ENCODE results near the gene VCAM1.
"Not testable (repeated sequence)": the region's sequence is repeated elsewhere in the genome, so short reads cannot be mapped to it uniquely, and the experiment has no call there.

Gene VCAM1

GRCh38 chr1:100706856-100707255, 12.7 kb upstream of the VCAM1 start:
- Histone ChIP-seq H3K27ac (ENCODE audit: low read depth, low read length) (no peak overlapping the region), H3K9me3 (ENCODE audit: control insufficient read depth in 1 of 2, low read length in 2 of 2) (no peaks in the 10 kb centered on the region), H3K9ac (ENCODE audit: low read depth in 1 of 2, low read length in 2 of 2) (no peak overlapping the region), H3K4me1 (ENCODE audit: control insufficient read depth in 1 of 2, insufficient read depth in 2 of 2, low read length in 2 of 2) (peaks cover 0 to 5% of the 10 kb centered on the region in 2 donors), H3K4me3 (ENCODE audit: low read depth in 1 of 2, low read length in 2 of 2) (no peak overlapping the region), H3K36me3 (ENCODE audit: control insufficient read depth in 1 of 2, insufficient read depth in 2 of 2, low read length in 2 of 2) (no peaks in the 10 kb centered on the region), H3K27me3 (ENCODE audit: control insufficient read depth in 1 of 2, insufficient read depth in 2 of 2, low read length in 2 of 2) (no peaks in the 10 kb centered on the region)

- Histone ChIP-seq H3K36me3 (ENCODE audit: control insufficient read depth in 1 of 2, insufficient read depth in 2 of 2, low read length in 2 of 2) (no peaks in the 10 kb centered on the region), H3K27me3 (ENCODE audit: control insufficient read depth in 1 of 2, insufficient read depth in 2 of 2, low read length in 2 of 2) (no peaks in the 10 kb centered on the region), H3K4me3 (ENCODE audit: low read depth in 1 of 2, low read length in 2 of 2) (no peak overlapping the region), H3K4me1 (ENCODE audit: control insufficient read depth in 1 of 2, insufficient read depth in 2 of 2, low read length in 2 of 2) (peaks cover 0 to 5% of the 10 kb centered on the region in 2 donors), H3K9ac (ENCODE audit: low read depth in 1 of 2, low read length in 2 of 2) (no peak overlapping the region), H3K9me3 (ENCODE audit: control insufficient read depth in 1 of 2, low read length in 2 of 2) (no peaks in the 10 kb centered on the region), H3K27ac (ENCODE audit: low read depth, low read length) (no peak overlapping the region)
Observed at GRCh38 chr1:100708476-100709062, 11.0 kb upstream of the VCAM1 start.

GRCh38 chr1:100710906-100711682, 8.4 kb upstream of the VCAM1 start:
- no peaks in the 10 kb centered on the region for H3K9me3 ChIP-seq (ENCODE audit: control insufficient read depth in 1 of 2, low read length in 2 of 2)
- H3K36me3 ChIP-seq (ENCODE audit: control insufficient read depth in 1 of 2, insufficient read depth in 2 of 2, low read length in 2 of 2) = no peaks in the 10 kb centered on the region
- no peak overlapping the region for H3K4me3 ChIP-seq (ENCODE audit: low read depth in 1 of 2, low read length in 2 of 2)
- no peaks in the 10 kb centered on the region for H3K27me3 ChIP-seq (ENCODE audit: control insufficient read depth in 1 of 2, insufficient read depth in 2 of 2, low read length in 2 of 2)
- peaks cover 0 to 8% of the 10 kb centered on the region in 2 donors for H3K4me1 ChIP-seq (ENCODE audit: control insufficient read depth in 1 of 2, insufficient read depth in 2 of 2, low read length in 2 of 2)
- no peak overlapping the region for H3K27ac ChIP-seq (ENCODE audit: low read depth, low read length)
- no peak overlapping the region for H3K9ac ChIP-seq (ENCODE audit: low read depth in 1 of 2, low read length in 2 of 2)

GRCh38 chr1:100713027-100713426, 6.5 kb upstream of the VCAM1 start:
- H3K9ac ChIP-seq (ENCODE audit: low read depth in 1 of 2, low read length in 2 of 2); H3K4me3 ChIP-seq (ENCODE audit: low read depth in 1 of 2, low read length in 2 of 2); H3K27ac ChIP-seq (ENCODE audit: low read depth, low read length); H3K4me1 ChIP-seq (ENCODE audit: control insufficient read depth in 1 of 2, insufficient read depth in 2 of 2, low read length in 2 of 2); H3K9me3 ChIP-seq (ENCODE audit: control insufficient read depth in 1 of 2, low read length in 2 of 2); H3K36me3 ChIP-seq (ENCODE audit: control insufficient read depth in 1 of 2, insufficient read depth in 2 of 2, low read length in 2 of 2); H3K27me3 ChIP-seq (ENCODE audit: control insufficient read depth in 1 of 2, insufficient read depth in 2 of 2, low read length in 2 of 2): not testable (repeated sequence)

- Histone ChIP-seq H3K27me3 (ENCODE audit: control insufficient read depth in 1 of 2, insufficient read depth in 2 of 2, low read length in 2 of 2) (no peaks in the 10 kb centered on the region), H3K9ac (ENCODE audit: low read depth in 1 of 2, low read length in 2 of 2) (no peak overlapping the region), H3K4me3 (ENCODE audit: low read depth in 1 of 2, low read length in 2 of 2) (no peak overlapping the region), H3K27ac (ENCODE audit: low read depth, low read length) (no peak overlapping the region), H3K9me3 (ENCODE audit: control insufficient read depth in 1 of 2, low read length in 2 of 2) (no peaks in the 10 kb centered on the region), H3K4me1 (ENCODE audit: control insufficient read depth in 1 of 2, insufficient read depth in 2 of 2, low read length in 2 of 2) (peaks cover 0 to 8% of the 10 kb centered on the region in 2 donors), H3K36me3 (ENCODE audit: control insufficient read depth in 1 of 2, insufficient read depth in 2 of 2, low read length in 2 of 2) (no peaks in the 10 kb centered on the region)
Observed at GRCh38 chr1:100713626-100714025, 5.9 kb upstream of the VCAM1 start.

DNA sequence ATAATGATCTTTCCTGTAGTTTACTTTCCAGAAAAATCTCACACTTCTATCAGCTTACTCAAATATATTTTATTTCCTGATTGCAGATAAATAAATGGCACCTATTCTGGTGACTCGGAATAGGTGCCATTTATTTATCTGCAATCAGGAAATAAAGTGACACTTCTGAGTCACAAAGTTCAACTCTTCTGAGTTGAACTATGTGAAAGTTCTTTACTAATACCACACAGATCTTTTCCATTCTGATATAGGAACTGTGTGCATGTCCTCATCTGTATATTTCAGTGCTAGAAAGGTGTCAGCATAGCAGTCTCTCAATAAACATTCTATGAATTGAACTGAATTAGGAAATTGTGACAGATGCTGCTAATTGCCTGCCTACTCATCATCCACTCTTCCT, 4.9 kb upstream of the VCAM1 start:
- H3K9me3 ChIP-seq (ENCODE audit: control insufficient read depth in 1 of 2, low read length in 2 of 2) = no peaks in the 10 kb centered on the region
- no peak overlapping the region for H3K27ac ChIP-seq (ENCODE audit: low read depth, low read length)
- H3K27me3 ChIP-seq (ENCODE audit: control insufficient read depth in 1 of 2, insufficient read depth in 2 of 2, low read length in 2 of 2) = no peaks in the 10 kb centered on the region
- H3K9ac ChIP-seq (ENCODE audit: low read depth in 1 of 2, low read length in 2 of 2) = no peak overlapping the region
- no peak overlapping the region for H3K4me3 ChIP-seq (ENCODE audit: low read depth in 1 of 2, low read length in 2 of 2)
- peaks cover 0 to 4% of the 10 kb centered on the region in 2 donors for H3K4me1 ChIP-seq (ENCODE audit: control insufficient read depth in 1 of 2, insufficient read depth in 2 of 2, low read length in 2 of 2)
- no peaks in the 10 kb centered on the region for H3K36me3 ChIP-seq (ENCODE audit: control insufficient read depth in 1 of 2, insufficient read depth in 2 of 2, low read length in 2 of 2)

DNA sequence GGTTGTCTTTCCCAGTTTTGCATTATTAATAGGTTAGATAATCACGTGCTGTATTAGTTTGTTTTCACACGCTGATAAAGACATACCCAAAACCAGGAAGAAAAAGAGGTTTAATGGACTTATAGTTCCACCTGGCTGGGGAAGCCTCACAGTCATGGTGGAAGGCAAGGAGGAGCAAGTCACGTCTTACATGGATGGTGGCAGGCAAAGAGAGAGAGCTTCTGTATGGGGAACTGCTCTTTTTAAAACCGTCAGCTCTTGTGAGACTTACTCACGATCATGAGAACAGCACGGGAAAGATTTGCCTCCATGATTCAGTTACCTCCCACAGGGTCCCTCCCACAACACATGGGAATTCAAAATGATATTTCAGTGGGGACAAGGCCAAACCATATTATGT, 2.3 kb upstream of the VCAM1 start:
- no peak overlapping the region for H3K9ac ChIP-seq (ENCODE audit: low read depth in 1 of 2, low read length in 2 of 2)

DNA sequence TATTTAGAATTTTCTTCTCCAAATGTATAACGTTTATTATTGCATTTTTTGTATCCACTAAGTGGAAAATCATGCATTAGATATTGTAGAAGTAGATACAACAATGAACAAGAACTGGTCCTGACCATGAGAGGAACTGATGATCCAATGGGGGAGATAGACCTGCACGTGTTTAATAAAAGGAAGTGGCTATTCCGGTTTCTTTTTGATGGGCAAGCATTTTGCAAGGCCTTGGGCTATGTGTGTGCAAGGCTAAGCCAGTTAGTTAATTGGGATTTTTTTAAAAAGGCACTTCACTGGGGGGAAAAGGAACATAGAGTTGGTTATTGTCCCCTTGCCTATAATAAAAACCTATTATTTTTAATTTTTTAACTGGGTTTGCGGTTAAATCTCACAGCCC, 961 bp upstream of the VCAM1 start:
- Histone ChIP-seq H3K9ac (ENCODE audit: low read depth in 1 of 2, low read length in 2 of 2) (no peak overlapping the region), H3K36me3 (ENCODE audit: control insufficient read depth in 1 of 2, insufficient read depth in 2 of 2, low read length in 2 of 2) (no peaks in the 10 kb centered on the region), H3K4me3 (ENCODE audit: low read depth in 1 of 2, low read length in 2 of 2) (no peak overlapping the region), H3K9me3 (ENCODE audit: control insufficient read depth in 1 of 2, low read length in 2 of 2) (no peaks in the 10 kb centered on the region), H3K27me3 (ENCODE audit: control insufficient read depth in 1 of 2, insufficient read depth in 2 of 2, low read length in 2 of 2) (no peaks in the 10 kb centered on the region), H3K4me1 (ENCODE audit: control insufficient read depth in 1 of 2, insufficient read depth in 2 of 2, low read length in 2 of 2) (peaks cover 0 to 3% of the 10 kb centered on the region in 2 donors), H3K27ac (ENCODE audit: low read depth, low read length) (no peak overlapping the region)

More for the DNA sequence above, 2.3 kb upstream of the VCAM1 start:
- Histone ChIP-seq H3K27ac (ENCODE audit: low read depth, low read length) (no peak overlapping the region), H3K4me3 (ENCODE audit: low read depth in 1 of 2, low read length in 2 of 2) (no peak overlapping the region), H3K36me3 (ENCODE audit: control insufficient read depth in 1 of 2, insufficient read depth in 2 of 2, low read length in 2 of 2) (no peaks in the 10 kb centered on the region), H3K4me1 (ENCODE audit: control insufficient read depth in 1 of 2, insufficient read depth in 2 of 2, low read length in 2 of 2) (peaks cover 0 to 3% of the 10 kb centered on the region in 2 donors), H3K9me3 (ENCODE audit: control insufficient read depth in 1 of 2, low read length in 2 of 2) (no peaks in the 10 kb centered on the region), H3K27me3 (ENCODE audit: control insufficient read depth in 1 of 2, insufficient read depth in 2 of 2, low read length in 2 of 2) (no peaks in the 10 kb centered on the region)

GRCh38 chr1:100720101-100720500, 559 bp downstream of the VCAM1 start:
- Histone ChIP-seq H3K9me3 (ENCODE audit: control insufficient read depth in 1 of 2, low read length in 2 of 2) (no peaks in the 10 kb centered on the region), H3K4me1 (ENCODE audit: control insufficient read depth in 1 of 2, insufficient read depth in 2 of 2, low read length in 2 of 2) (no peaks in the 10 kb centered on the region), H3K27ac (ENCODE audit: low read depth, low read length) (no peak overlapping the region), H3K27me3 (ENCODE audit: control insufficient read depth in 1 of 2, insufficient read depth in 2 of 2, low read length in 2 of 2) (no peaks in the 10 kb centered on the region), H3K9ac (ENCODE audit: low read depth in 1 of 2, low read length in 2 of 2) (no peak overlapping the region), H3K36me3 (ENCODE audit: control insufficient read depth in 1 of 2, insufficient read depth in 2 of 2, low read length in 2 of 2) (peaks cover 0 to 6% of the 10 kb centered on the region in 2 donors), H3K4me3 (ENCODE audit: low read depth in 1 of 2, low read length in 2 of 2) (peak overlapping the region; percentile 38 to 50)

DNA sequence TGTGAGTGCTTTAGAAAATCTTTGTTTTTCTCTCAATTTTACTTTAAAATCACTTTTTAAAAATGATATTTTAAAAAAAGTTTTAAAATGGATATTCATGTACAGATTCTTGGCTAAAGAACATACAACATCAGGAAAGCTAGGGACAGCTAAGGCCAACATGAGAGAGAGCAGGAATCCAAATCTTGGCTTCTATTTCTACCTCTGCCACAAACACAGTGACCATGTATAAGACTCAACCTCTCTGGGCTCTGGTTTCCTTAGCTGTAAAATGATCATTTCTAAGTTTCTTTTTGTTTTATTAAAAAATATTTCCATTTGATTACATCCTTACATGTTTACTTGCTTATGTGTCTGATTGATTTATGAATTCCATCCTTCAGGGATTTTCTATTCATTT, 1.2 kb downstream of the VCAM1 start:
- H3K4me3 ChIP-seq (ENCODE audit: low read depth in 1 of 2, low read length in 2 of 2) = peak overlapping the region; percentile 38 to 50
- H3K36me3 ChIP-seq (ENCODE audit: control insufficient read depth in 1 of 2, insufficient read depth in 2 of 2, low read length in 2 of 2) = peaks cover 0 to 8% of the 10 kb centered on the region in 2 donors
- no peaks in the 10 kb centered on the region for H3K9me3 ChIP-seq (ENCODE audit: control insufficient read depth in 1 of 2, low read length in 2 of 2)
- no peaks in the 10 kb centered on the region for H3K27me3 ChIP-seq (ENCODE audit: control insufficient read depth in 1 of 2, insufficient read depth in 2 of 2, low read length in 2 of 2)
- no peak overlapping the region for H3K27ac ChIP-seq (ENCODE audit: low read depth, low read length)
- H3K4me1 ChIP-seq (ENCODE audit: control insufficient read depth in 1 of 2, insufficient read depth in 2 of 2, low read length in 2 of 2) = no peaks in the 10 kb centered on the region
- H3K9ac ChIP-seq (ENCODE audit: low read depth in 1 of 2, low read length in 2 of 2) = no peak overlapping the region

Data from duodenal mucosa (tissue), 2 donors.